Adrenal gland (tissue), 5 donors: Measurements from ENCODE around the gene LRRC41.

Experiments
- POLR2A ChIP-seq, 2 donors: fragments of 450-650 bp; IDR thresholded peaks; one replicate each; pipeline ENCODE4 v1.6.1; 2017; ENCODE audit warnings: antibody characterized with exemption in 2 of 2, mild to moderate bottlenecking in 2 of 2, moderate library complexity in 1 of 2
- TF ChIP-seq, protein P1 (sequence below), 6 experiments: fragments of 450-650 bp in 4 of 6; fragments of 200-600 bp in 2 of 6; sonication (generic) in 1 of 6; IDR thresholded peaks; 1 replicate in 5 of 6; 2 replicates in 1 of 6; pipeline versions ENCODE4 v1.5.1 to v1.8.0; 2016 to 2021; ENCODE audit warnings: antibody characterized with exemption in 6 of 6, mild to moderate bottlenecking in 2 of 6, moderate library complexity in 1 of 6
- donor health status: DM: no; HTN: no; CAD: no.

DNA sequence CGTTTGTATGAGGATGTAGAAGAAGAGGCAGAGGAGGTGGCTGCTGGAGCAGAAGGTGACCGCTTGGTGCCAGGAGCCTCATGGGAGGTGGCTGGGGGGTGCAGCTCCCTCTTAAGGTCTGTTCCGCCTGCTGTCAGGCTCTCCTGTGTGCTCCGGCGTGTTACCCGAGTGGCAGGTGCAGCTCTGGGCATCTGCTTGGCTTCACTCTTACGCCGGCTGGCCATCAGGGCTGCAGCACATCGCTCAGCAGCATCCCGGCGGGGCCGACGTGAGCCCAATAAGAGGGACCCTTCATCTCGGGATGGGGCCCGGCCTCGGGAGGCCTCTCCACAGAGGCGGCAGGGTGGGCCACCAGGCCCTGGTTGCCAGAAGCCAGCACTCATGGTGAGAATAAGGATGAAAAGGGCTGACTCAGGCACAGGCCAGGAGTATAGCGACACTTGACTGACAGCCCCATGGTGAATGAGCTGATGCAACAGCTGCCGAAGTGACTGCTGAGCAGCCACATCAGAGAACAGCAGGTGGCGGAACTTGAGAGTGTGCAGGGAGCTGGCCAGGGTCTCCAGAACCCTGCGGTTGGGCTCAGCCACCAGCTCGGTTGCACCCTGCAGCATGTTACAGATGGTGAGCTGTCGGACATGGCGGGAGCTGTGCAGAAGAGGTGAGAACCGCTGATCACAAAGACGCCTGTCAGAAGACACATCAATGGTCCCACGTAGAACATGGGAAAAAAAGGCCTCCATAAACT is 17.5 kb downstream of the LRRC41 start:
- TF ChIP-seq, protein P1, sequence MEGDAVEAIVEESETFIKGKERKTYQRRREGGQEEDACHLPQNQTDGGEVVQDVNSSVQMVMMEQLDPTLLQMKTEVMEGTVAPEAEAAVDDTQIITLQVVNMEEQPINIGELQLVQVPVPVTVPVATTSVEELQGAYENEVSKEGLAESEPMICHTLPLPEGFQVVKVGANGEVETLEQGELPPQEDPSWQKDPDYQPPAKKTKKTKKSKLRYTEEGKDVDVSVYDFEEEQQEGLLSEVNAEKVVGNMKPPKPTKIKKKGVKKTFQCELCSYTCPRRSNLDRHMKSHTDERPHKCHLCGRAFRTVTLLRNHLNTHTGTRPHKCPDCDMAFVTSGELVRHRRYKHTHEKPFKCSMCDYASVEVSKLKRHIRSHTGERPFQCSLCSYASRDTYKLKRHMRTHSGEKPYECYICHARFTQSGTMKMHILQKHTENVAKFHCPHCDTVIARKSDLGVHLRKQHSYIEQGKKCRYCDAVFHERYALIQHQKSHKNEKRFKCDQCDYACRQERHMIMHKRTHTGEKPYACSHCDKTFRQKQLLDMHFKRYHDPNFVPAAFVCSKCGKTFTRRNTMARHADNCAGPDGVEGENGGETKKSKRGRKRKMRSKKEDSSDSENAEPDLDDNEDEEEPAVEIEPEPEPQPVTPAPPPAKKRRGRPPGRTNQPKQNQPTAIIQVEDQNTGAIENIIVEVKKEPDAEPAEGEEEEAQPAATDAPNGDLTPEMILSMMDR (IDR thresholded peaks at IDR 0.05): no peak
- TF ChIP-seq POLR2A (IDR thresholded peaks at IDR 0.05): no peak
